Skin of body (tissue), 2 donors: Measurements from ENCODE around the gene RGR. TPM values are rescaled to one million over a fixed set of nuclear protein-coding genes. Genes with fewer than 3 reads are reported as not detected.
"Not testable (repeated sequence)": the region's sequence is repeated elsewhere in the genome, so short reads cannot be mapped to it uniquely, and the experiment has no call there.

Experiments
- DNase-seq: peaks from one replicate; lab custom pipeline; 2025; lab: John Stamatoyannopoulos, UW
- total RNA-seq: library from RNA; depleted of rRNA; stranded (reverse); fragments of >200 nt; gene quantifications from one replicate; pipeline ENCODE4 v1.2.3, GENCODE V29; 2014

Gene RGR
- total RNA-seq, 1 donor from 2014 or later, result 1.7 TPM

- DNase-seq, result no peak
These were observed 12.6 kb downstream of the RGR start for GRCh38 chr10:84257343-84258020.

- DNase-seq, result no peak
These were observed 13.3 kb downstream of the RGR start for GRCh38 chr10:84258034-84258695.

GRCh38 chr10:84261236-84261915, 16.5 kb downstream of the RGR start:
- no peak for DNase-seq

GRCh38 chr10:84262190-84262956, 17.5 kb downstream of the RGR start:
- DNase-seq, result no peak

GRCh38 chr10:84263716-84264115, 18.9 kb downstream of the RGR start:
- DNase-seq, result no peak

DNA sequence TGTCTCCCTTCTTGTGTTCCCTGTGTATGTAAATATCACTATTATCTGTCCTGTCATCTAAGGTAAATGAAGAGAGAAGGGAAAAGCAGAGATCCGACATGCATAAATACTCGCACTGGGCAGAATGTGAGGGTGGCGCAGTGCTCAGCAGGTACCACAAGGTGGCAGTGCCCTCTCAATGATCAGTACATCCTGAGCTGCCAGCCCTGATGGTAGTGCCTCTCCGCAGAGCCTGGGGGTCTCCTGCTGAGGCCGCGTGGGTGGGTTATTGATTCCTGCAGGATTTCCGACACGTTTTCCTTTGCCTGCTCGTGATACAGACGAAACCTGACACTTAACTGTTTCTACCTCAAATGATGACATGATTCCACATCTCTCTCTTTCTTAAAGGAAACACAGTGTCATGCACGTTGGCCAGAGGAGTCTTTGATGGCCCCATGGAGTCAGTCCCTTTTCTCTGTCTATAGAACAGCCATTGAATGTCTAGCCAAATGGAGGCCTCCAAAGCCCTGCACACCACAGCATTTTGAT, 19.8 kb downstream of the RGR start:
- peak; percentile 29 for DNase-seq

DNA sequence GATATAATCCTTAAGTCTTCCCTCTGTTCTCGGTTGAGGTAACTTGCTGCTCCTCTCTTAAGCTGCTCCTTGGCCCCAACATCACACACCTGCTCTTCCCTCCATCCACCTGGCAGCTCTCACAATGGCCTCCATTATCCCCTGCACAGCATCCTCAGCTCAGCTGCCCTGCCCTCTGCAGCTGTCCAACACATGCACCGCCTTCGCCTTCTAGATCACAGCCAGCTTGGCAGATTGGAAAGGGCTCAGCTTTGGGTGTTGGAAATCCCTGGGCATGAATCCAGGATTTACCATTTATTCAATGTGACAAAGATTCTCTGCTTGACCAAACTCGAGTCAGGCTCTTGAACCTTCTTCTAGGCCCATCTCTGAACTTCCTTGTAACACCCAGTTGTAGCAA, 20.6 kb downstream of the RGR start:
- DNase-seq, result no peak

- no peak for DNase-seq
These were observed 22.8 kb downstream of the RGR start for GRCh38 chr10:84267503-84268126.

GRCh38 chr10:84269162-84269561, 24.3 kb downstream of the RGR start:
- DNase-seq, result no peak

DNA sequence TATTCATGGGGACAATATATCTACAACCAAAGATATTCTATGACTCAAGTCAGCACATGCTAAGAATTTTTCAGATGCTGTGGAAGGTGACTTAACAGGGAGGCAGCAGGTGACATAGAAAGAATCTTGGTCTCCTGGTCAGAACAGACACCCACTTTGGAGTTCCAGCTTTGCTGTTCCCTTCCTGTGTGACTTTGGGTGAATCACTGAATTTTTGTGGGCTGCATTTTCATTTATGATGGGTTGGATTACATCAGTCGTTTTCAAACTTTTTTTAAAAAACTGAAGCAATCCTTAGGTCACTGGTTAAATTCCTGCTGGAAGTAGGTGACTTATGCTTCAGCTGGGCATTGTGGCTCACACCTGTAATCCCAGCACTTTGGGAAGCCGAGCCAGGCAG, 24.9 kb downstream of the RGR start:
- DNase-seq, result no peak

- no peak for DNase-seq
These were observed 25.9 kb downstream of the RGR start for GRCh38 chr10:84270708-84271107.

DNA sequence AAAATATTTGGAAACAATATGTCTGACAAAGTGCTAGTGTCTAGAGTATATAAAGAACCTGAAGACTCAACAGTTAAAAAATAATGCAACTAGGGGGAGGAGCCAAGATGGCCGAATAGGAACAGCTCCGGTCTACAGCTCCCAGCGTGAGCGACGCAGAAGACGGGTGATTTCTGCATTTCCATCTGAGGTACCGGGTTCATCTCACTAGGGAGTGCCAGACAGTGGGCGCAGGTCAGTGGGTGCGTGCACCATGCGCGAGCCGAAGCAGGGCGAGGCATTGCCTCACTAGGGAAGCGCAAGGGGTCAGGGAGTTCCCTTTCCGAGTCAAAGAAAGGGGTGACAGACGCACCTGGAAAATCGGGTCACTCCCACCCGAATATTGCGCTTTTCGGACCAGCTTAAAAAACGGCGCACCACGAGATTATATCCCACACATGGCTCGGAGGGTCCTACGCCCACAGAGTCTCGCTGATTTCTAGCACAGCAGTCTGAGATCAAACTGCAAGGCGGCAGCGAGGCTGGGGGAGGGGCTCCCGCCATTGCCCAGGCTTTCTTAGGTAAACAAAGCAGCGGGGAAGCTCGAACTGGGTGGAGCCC, 35.1 kb downstream of the RGR start:
- not testable (repeated sequence) for DNase-seq

DNA sequence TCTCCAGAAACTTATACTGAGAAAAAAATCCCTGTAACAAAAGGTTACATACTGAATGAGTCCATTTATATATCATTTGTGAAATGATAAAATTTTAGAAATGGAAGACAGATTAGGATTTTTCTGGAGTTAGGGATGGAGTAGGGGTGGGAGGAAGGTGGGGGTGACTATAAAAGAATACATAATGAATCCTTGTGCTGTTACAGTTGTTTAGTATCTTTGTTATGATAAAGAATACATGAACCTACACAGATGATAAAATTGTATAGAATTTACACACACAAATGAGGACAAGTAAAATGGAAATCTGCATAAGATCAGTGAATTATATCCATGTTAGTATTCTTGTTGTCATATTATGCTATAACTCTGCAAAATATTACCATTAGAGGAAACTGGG, 41.8 kb downstream of the RGR start:
- no peak for DNase-seq

DNA sequence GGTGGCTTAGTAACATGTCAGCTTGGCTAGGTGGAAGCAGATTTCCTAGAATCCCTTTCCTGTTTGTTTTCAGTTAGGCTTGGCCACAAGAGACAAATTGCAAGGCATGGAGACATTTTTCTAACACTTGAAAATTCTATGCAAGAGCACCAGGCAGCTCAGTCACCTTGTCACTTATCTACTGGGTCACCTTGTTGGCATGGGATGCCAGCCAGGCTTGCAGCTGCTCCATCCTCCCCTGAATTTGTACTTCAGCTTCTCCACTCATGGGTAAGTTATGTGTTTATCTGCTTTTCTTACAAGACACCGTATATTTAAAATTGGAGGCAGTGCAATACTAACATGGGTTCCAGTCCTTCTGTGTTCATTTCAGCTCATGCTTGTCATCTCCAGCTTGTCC, 43.3 kb downstream of the RGR start:
- DNase-seq, result no peak

GRCh38 chr10:84289521-84290200, 44.8 kb downstream of the RGR start:
- no peak for DNase-seq

GRCh38 chr10:84290235-84290634, 45.4 kb downstream of the RGR start:
- no peak for DNase-seq

DNA sequence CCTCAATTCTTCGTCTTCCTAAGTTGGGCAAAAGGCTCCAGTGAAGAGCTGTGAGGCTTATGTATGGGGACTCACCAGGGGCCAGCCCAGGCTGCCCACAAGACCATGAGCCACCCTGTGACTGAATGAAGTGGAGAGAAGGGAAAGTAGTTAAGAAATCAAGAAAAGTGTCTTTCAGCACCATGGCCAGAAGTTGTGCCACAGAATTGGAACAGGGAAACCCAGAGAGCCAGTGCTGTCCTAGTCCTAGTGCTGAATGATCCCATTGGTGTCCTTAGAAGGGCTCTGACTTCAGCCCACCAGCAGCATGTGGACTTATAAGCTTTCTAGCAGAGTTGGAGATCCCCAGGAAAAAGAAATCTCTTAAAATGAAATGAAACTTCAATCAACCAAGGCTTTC, 46.5 kb downstream of the RGR start:
- peak; percentile 9 for DNase-seq

DNA sequence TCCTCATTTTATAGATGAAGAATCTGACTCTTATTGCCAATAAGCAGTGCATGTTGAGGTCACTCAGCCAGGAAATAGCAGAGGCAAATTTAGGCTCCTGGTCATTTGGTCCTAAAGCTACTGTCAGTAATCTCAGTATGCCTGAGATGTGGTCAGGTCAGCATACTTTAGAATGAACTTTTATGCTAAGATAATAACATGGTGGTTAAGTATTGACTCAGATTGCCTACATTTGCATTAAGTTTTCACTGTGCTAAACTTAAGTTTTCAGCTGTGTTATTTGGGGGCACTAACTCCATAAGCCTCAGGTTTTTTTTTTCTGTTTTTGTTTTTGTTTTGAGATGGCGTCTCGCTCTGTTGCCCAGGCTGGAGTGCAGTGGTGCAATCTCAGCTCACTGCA, 47.6 kb downstream of the RGR start:
- no peak for DNase-seq

- no peak for DNase-seq
These were observed 48.3 kb downstream of the RGR start for GRCh38 chr10:84293171-84293570.

- DNase-seq, result no peak
These were observed 48.7 kb downstream of the RGR start for GRCh38 chr10:84293574-84294016.
